GM23248 (cell line): ENCODE data around the gene PAN2.

ENCODE experiments used
- EZH2 ChIP-seq: fragments of 200-600 bp; sonication (generic); IDR thresholded peaks from 2 replicates; pipeline ENCODE4 v1.6.1; 2018; ENCODE audit warnings: antibody characterized with exemption, mild to moderate bottlenecking; ENCODE audit not compliant: insufficient read depth, poor library complexity, severe bottlenecking
- EZH2phosphoT487 ChIP-seq: fragments of 200-600 bp; sonication (generic); IDR thresholded peaks from 2 replicates; pipeline ENCODE4 v1.6.1; 2018; ENCODE audit warnings: antibody characterized with exemption, moderate library complexity, mild to moderate bottlenecking, low read depth; ENCODE audit not compliant: insufficient read depth

DNA sequence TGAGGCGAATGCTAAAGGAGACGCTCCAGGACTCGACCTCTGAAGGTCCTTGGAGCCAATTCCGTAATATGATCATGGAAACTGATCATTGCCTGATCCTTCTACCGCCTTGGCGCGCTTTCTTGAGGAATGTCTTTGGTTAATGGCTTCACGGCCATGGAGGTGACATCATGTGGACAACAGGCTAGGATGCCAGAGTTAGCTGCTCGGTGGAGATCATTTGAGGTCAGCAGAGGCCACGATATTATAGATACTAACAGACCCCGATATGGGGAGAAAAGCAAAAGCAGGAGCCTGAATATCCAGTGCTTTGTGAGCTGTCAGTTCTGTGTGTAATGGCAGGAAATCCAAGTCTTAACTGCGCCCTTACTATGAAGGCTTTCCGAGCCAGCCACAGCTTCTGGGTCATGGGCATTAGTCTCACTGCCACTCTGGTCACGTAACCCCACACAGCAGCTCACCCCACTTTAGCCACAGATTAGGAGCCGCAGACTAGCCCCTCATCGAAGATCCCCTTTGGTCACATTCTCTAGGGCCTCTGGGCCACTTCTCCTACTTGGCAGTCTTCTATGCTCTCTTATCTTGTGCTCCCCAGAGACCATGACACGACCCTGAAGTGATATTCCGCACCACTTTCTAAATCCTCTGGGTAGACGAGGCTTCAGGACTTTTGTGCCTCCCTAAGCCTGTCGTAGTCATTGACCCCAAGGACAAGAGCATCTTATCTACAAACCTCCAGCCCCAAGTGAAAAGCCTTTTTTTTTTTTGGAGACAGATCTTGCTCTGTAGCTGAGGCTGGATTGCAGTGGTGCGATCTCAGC is 32.9 kb downstream of the PAN2 start:
- TF ChIP-seq EZH2 (no peak), EZH2phosphoT487 (no peak)
